Endothelial cell of umbilical vein (primary cell): ENCODE data around the gene CLDND1. TPM values are rescaled to one million over a fixed set of nuclear protein-coding genes. Genes with fewer than 3 reads are reported as not detected.

Experiments used
- BruUV-seq: library from RNA; stranded (reverse); fragments of 400-500 nt; replicated peaks from 2 replicates; lab custom pipeline; 2021; lab: Mats Ljungman, UMichigan
- CTCF ChIA-PET: fragments of 300-600, 350-600 bp; sonication (Branson Sonifier 250); formaldehyde crosslinking; loops from one replicate; lab custom pipeline; 2021; ENCODE audit warnings: antibody characterized with exemption, inconsistent platforms; lab: Charles Lee
- POLR2A ChIA-PET: fragments of 300-600, 350-600 bp; sonication (Branson Sonifier 250); formaldehyde crosslinking; loops from one replicate; lab custom pipeline; 2021; ENCODE audit warnings: antibody characterized with exemption, inconsistent platforms; lab: Charles Lee
- DNase-seq: peaks from one replicate; pipeline ENCODE4 v3.0.0-alpha.2; 2011; ENCODE audit warnings: low read depth, low spot score
- FAIRE-seq: peaks from 2 replicates; lab custom pipeline; 2011; peaks lifted over from hg19 to GRCh38; lab: Jason Lieb, UNC
- H2AFZ ChIP-seq: 2 replicates; pipeline ENCODE4 v1.6.0; 2012; ENCODE audit warnings: low read depth, low read length, control low read depth, inconsistent platforms
- H3K27ac ChIP-seq: 2 replicates; pipeline ENCODE4 v1.5.1; 2011; ENCODE audit warnings: low read depth, mild to moderate bottlenecking, control low read depth, low read length, moderate library complexity; ENCODE audit not compliant: insufficient read depth
- H3K27me3 ChIP-seq, 2 experiments: 2 replicates each; pipeline versions ENCODE4 v1.6.0 to v1.6.1; 2011; ENCODE audit warnings: low read length in 2 of 2, mixed read lengths in 1 of 2; ENCODE audit not compliant: control insufficient read depth in 2 of 2, insufficient read depth in 2 of 2
- H3K36me3 ChIP-seq, 2 experiments: 2 replicates in 1 of 2; 3 replicates in 1 of 2; pipeline ENCODE4 v1.5.1; 2011; ENCODE audit warnings: low read length in 2 of 2, mild to moderate bottlenecking in 1 of 2, moderate library complexity in 1 of 2; ENCODE audit not compliant: control insufficient read depth in 2 of 2, insufficient read depth in 2 of 2; ENCODE audit errors: extremely low read depth in 1 of 2
- H3K4me1 ChIP-seq: 3 replicates; pipeline ENCODE4 v1.5.1; 2011; ENCODE audit warnings: mild to moderate bottlenecking, low read length; ENCODE audit not compliant: control insufficient read depth, insufficient read depth; ENCODE audit errors: extremely low read depth
- H3K4me2 ChIP-seq: 2 replicates; pipeline ENCODE4 v1.6.1; 2011; ENCODE audit warnings: low read length, control low read depth, mixed read lengths; ENCODE audit not compliant: insufficient read depth
- H3K4me3 ChIP-seq, 3 experiments: fragments of 200-600 bp in 1 of 3; sonication (generic), shearing (Covaris generic) in 1 of 3; replicated peaks in 1 of 3; 2 replicates each; pipeline ENCODE4 v1.5.1; 2011 to 2016; ENCODE audit warnings: control low read depth in 3 of 3, low read length in 3 of 3, mild to moderate bottlenecking in 2 of 3, inconsistent platforms in 1 of 3, low read depth in 1 of 3, moderate library complexity in 1 of 3; ENCODE audit not compliant: insufficient read depth in 1 of 3
- H3K79me2 ChIP-seq: 2 replicates; pipeline ENCODE4 v1.6.0; 2012; ENCODE audit warnings: low read length, inconsistent platforms; ENCODE audit not compliant: control insufficient read depth, insufficient read depth
- H3K9ac ChIP-seq: replicated peaks from 2 replicates; pipeline ENCODE3; 2011; ENCODE audit warnings: low read length, control low read depth; ENCODE audit not compliant: insufficient read depth; ENCODE audit errors: extremely low read depth
- H3K9me1 ChIP-seq: replicated peaks from 3 replicates; pipeline ENCODE4 v1.6.0; 2011; ENCODE audit warnings: mild to moderate bottlenecking, low read length; ENCODE audit not compliant: control insufficient read depth, insufficient read depth; ENCODE audit errors: extremely low read depth
- H3K9me3 ChIP-seq: replicated peaks from 2 replicates; pipeline ENCODE4 v1.5.1; 2012; ENCODE audit warnings: low read length, inconsistent platforms; ENCODE audit not compliant: control insufficient read depth, insufficient read depth
- H4K20me1 ChIP-seq: replicated peaks from 2 replicates; pipeline ENCODE3; 2011; ENCODE audit warnings: mild to moderate bottlenecking, low read length; ENCODE audit not compliant: control insufficient read depth, insufficient read depth; ENCODE audit errors: extremely low read depth
- CTCF ChIP-seq, 2 donors: IDR thresholded peaks; 1 replicate in 1 of 2; 2 replicates in 1 of 2; pipeline ENCODE4 v1.5.1; 2011; ENCODE audit warnings: low read length in 2 of 2, mild to moderate bottlenecking in 2 of 2, moderate library complexity in 2 of 2, control low read depth in 1 of 2, inconsistent platforms in 1 of 2, low read depth in 1 of 2; ENCODE audit not compliant: insufficient read depth in 1 of 2; ENCODE audit errors: extremely low read depth in 1 of 2
- EZH2 ChIP-seq: IDR thresholded peaks from 2 replicates; pipeline ENCODE4 v1.6.1; 2012; ENCODE audit warnings: borderline replicate concordance, low read depth, mild to moderate bottlenecking, moderate library complexity, low read length, inconsistent platforms; ENCODE audit not compliant: severe bottlenecking
- FOS ChIP-seq: IDR thresholded peaks from 2 replicates; pipeline ENCODE4 v1.6.1; 2011; ENCODE audit warnings: mild to moderate bottlenecking, low read length, moderate library complexity, borderline replicate concordance; ENCODE audit not compliant: insufficient read depth
- GATA2 ChIP-seq: IDR thresholded peaks from 2 replicates; pipeline ENCODE4 v1.7.0; 2011; ENCODE audit warnings: low read depth, mild to moderate bottlenecking, moderate library complexity, mixed read lengths, low read length; ENCODE audit not compliant: insufficient read length, insufficient read depth
- JUN ChIP-seq: IDR thresholded peaks from 2 replicates; pipeline ENCODE4 v1.6.1; 2011; ENCODE audit warnings: borderline replicate concordance, low read depth; ENCODE audit not compliant: insufficient read length, insufficient read depth
- POLR2A ChIP-seq: IDR thresholded peaks from 2 replicates; pipeline ENCODE4 v1.6.1; 2012; ENCODE audit warnings: low read depth, mild to moderate bottlenecking, control low read depth, low read length
- dilution Hi-C: fragments of 300-500 bp; cut with MboI; formaldehyde crosslinking; loops from one replicate; pipeline ENCODE4 v1.15.0; 2019; ENCODE audit warnings: low sequenced_read_pairs; ENCODE audit not compliant: extremely low pct_ligation_motif_present
- intact Hi-C: fragments of 100-400 bp; cut with micrococcal nuclease; formaldehyde crosslinking; loops from one replicate; pipeline ENCODE4 v1.10.0; 2022
- polyA plus RNA-seq, 4 experiments: library from polyadenylated mRNA; depleted of rRNA in 3 of 4; stranded (reverse) in 3 of 4; unstranded in 1 of 4; fragments of >200 nt; gene quantifications; 2 replicates each; pipeline versions ENCODE4 v1.2.1 to v1.2.3, GENCODE V29; 2011 to 2012; ENCODE audit warnings: missing spikeins in 1 of 4
- total RNA-seq: library from RNA; stranded (reverse); gene quantifications from 2 replicates; pipeline ENCODE4 v1.2.3, GENCODE V29; 2021

The CLDND1 gene
- total and polyA plus RNA-seq, 2 donors (not counting 3 experiments of a cell fraction or from before 2014, with no cell fraction given) = 101 to 214 TPM

DNA sequence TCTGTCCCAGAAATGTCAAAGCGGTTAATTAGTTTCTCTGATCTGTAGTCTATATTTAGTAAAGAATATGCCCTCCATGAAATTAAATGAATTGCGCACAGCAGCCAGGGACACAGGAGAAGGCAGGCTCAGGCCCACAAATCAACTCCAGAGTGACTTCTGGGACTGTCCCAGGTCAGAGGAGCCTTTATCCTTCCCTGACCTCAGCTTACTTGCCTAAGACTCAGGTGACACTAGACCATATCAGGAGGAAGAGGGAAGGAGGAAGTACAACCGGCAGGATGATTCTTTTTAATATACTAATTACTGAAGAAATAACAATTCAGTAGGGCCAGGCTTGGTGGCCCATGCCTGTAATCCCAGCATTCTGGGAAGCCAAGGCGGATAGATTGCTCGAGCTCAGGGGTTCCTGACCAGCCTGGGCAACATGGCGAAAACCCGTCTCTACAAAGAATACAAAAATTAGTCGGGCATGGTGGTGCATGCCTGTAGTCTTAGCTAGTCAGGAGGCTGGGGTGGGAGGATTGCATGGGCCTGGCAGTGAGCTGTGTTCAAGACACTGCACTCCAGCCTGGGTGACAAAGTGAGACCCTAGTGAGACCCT is 7.3 kb upstream of the CLDND1 start:
- Histone ChIP-seq H2AFZ (no peak overlapping the region), H3K27me3 (peaks cover 22 to 26% of the 10 kb centered on the region in 2 experiments)
- CTCF ChIA-PET = no interaction called here

More for the DNA sequence above, 7.3 kb upstream of the CLDND1 start:
- Histone ChIP-seq H4K20me1 (no peaks in the 10 kb centered on the region), H3K4me3 (no peak overlapping the region), H3K36me3 (no peaks in the 10 kb centered on the region), H3K4me2 (no peak overlapping the region), H3K79me2 (no peaks in the 10 kb centered on the region), H3K4me1 (no peaks in the 10 kb centered on the region), H3K27ac (no peak overlapping the region), H3K9ac (no peak overlapping the region), H3K9me3 (no peaks in the 10 kb centered on the region), H3K9me1 (no peaks in the 10 kb centered on the region)
- DNase-seq (no peak), FAIRE-seq (no peak)
- POLR2A ChIA-PET = no interaction called here
- TF ChIP-seq CTCF (IDR thresholded peaks at IDR 0.05; ENCODE audit: extremely low read depth in 1 of 2, insufficient read depth in 1 of 2, low read depth in 1 of 2, low read length in 2 of 2) (no peak), EZH2 (no peak), FOS (no peak), POLR2A (no peak), GATA2 (no peak), JUN (no peak)
- dilution Hi-C loops = no loop called here
- no TSS peak for BruUV-seq
- intact Hi-C loops = loop anchor here (10.0 kb wide), 1 partner anchor 765 kb away; the partner anchor contains the start of gene ARL6
